Sigmoid colon (tissue), 4 donors: ENCODE measurements around the gene SHC3.

Experiments
- CTCF ChIP-seq, 4 experiments: fragments of 450-650 bp in 3 of 4; fragments of 200-600 bp in 1 of 4; IDR thresholded peaks; one replicate each; pipeline ENCODE4 v1.5.1; 2016 to 2019; ENCODE audit warnings: antibody characterized with exemption in 4 of 4, mild to moderate bottlenecking in 3 of 4, moderate library complexity in 2 of 4
- EP300 ChIP-seq, 4 donors: sonication (generic); formaldehyde crosslinking; IDR thresholded peaks; one replicate each; pipeline ENCODE4 v1.6.1; 2017; ENCODE audit warnings: antibody characterized with exemption in 4 of 4
- POLR2A ChIP-seq, 2 donors: fragments of 450-650 bp; IDR thresholded peaks; one replicate each; pipeline ENCODE4 v1.6.1; 2016; ENCODE audit warnings: antibody characterized with exemption in 2 of 2, mild to moderate bottlenecking in 2 of 2, moderate library complexity in 2 of 2
- POLR2AphosphoS5 ChIP-seq, 4 donors: sonication (generic); formaldehyde crosslinking; IDR thresholded peaks; one replicate each; pipeline ENCODE4 v1.6.1; 2017; ENCODE audit warnings: antibody characterized with exemption in 4 of 4

- no peak for TF ChIP-seq CTCF (IDR thresholded peaks at IDR 0.05)
- no peak for TF ChIP-seq POLR2A (IDR thresholded peaks at IDR 0.05)
- no peak for TF ChIP-seq POLR2AphosphoS5 (IDR thresholded peaks at IDR 0.05)
- TF ChIP-seq EP300 (IDR thresholded peaks at IDR 0.05) = no peak
Observed at GRCh38 chr9:89078421-89078820, 100.2 kb downstream of the SHC3 start.
